Calu3 (cell line): Measurements from ENCODE around the gene CYB5R3. TPM values are rescaled to one million over a fixed set of nuclear protein-coding genes. Genes with fewer than 3 reads are reported as not detected.
A peak's percentile ranks its signal among the peaks of the same experiment; 100 is the strongest.

Source experiments
- BruUV-seq: library from RNA; stranded (reverse); fragments of 400-500 nt; replicated peaks from 2 replicates; lab custom pipeline; 2021; lab: Mats Ljungman, UMichigan
- CTCF ChIA-PET: fragments of 300-600 bp; sonication (Branson Sonifier 250); formaldehyde crosslinking; loops from one replicate; lab custom pipeline; 2022; ENCODE audit warnings: antibody characterized with exemption; lab: Charles Lee
- DNase-seq: peaks from one replicate; pipeline ENCODE4 v3.0.0; 2022
- H3K27ac Mint-ChIP-seq: one replicate; pipeline ENCODE4 v1.8.0; 2022; ENCODE audit warnings: mixed read lengths; ENCODE audit not compliant: unreplicated experiment
- H3K27me3 Mint-ChIP-seq: one replicate; pipeline ENCODE4 v1.8.0; 2022; ENCODE audit warnings: mixed read lengths; ENCODE audit not compliant: unreplicated experiment
- H3K36me3 Mint-ChIP-seq: one replicate; pipeline ENCODE4 v1.8.0; 2022; ENCODE audit warnings: mild to moderate bottlenecking, moderate library complexity, mixed read lengths; ENCODE audit not compliant: insufficient read depth, unreplicated experiment
- H3K4me1 Mint-ChIP-seq: one replicate; pipeline ENCODE4 v1.8.0; 2022; ENCODE audit warnings: mild to moderate bottlenecking, low read depth, mixed read lengths; ENCODE audit not compliant: unreplicated experiment
- H3K4me3 Mint-ChIP-seq: one replicate; pipeline ENCODE4 v1.8.0; 2022; ENCODE audit warnings: mild to moderate bottlenecking, low read depth, moderate library complexity, mixed read lengths; ENCODE audit not compliant: unreplicated experiment
- H3K9me3 Mint-ChIP-seq: one replicate; pipeline ENCODE4 v1.8.0; 2022; ENCODE audit warnings: low read depth, mixed read lengths; ENCODE audit not compliant: unreplicated experiment
- CTCF ChIP-seq: fragments of 200-600 bp; IDR thresholded peaks from one replicate; pipeline ENCODE4 v1.8.0; 2022; ENCODE audit warnings: antibody characterized with exemption; ENCODE audit not compliant: unreplicated experiment
- intact Hi-C: fragments of 100-400 bp; cut with micrococcal nuclease; formaldehyde crosslinking; loops from one replicate; pipeline ENCODE4 v1.10.0; 2022; ENCODE audit not compliant: unreplicated experiment
- total RNA-seq: library from RNA; stranded (reverse); gene quantifications from 2 replicates; pipeline ENCODE4 v1.2.3, GENCODE V29; 2022

Gene CYB5R3
- total RNA-seq, 1 experiment from 2014 or later: 101 TPM

DNA sequence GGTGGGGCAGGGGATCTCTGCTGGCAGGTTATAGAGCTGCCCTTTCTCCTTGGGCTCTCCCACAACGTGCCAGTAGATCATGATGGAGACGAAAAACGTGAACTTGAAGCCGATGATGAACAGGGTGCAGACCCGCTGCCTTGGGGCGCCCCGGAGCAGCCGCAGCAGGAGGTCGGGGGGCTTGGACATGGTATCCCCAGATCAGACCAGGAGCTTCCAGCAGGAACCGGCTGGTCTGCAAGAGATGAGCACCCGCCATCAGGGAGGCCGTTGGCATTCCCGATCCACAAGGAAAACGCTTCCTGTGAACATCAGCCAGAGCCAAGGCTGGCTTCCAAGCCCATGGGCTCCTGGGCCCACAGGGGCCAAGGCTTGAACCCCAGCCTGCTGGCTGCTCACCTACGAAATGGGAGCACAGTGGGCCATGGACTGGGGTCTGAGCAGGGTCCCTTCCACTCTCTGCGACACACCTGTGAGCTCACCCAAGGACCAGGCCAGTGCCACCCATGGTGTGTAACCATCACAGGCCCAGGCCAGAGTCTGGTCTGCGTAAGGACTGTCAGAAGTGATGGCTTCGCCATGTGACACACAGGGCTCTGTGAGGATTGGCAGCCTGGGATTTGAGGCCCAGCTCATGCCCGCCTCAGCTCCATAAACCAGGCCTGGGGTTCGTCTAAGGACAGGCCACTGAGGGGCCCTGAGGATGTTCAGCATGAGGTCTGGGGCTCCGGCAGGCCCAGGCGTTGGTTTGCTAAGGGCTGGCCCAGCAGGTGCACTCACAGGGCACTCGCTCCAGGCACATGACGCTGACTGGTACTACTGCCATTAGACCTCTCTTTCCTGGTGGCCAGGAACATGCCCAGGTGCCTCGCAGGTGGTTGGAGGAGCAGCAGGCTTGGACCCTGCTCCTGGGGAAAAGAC, 44.8 kb upstream of the CYB5R3 start:
- Mint-ChIP-seq H3K4me3 (no peak overlapping the region), H3K27ac (no peak overlapping the region), H3K4me1 (peaks cover 25% of the 10 kb centered on the region), H3K36me3 (peaks cover 12% of the 10 kb centered on the region), H3K9me3 (no peaks in the 10 kb centered on the region), H3K27me3 (no peaks in the 10 kb centered on the region)
- intact Hi-C loops: no loop called here
- CTCF ChIA-PET: no interaction called here
- no peak for DNase-seq
- no peak for TF ChIP-seq CTCF
- no TSS peak for BruUV-seq

DNA sequence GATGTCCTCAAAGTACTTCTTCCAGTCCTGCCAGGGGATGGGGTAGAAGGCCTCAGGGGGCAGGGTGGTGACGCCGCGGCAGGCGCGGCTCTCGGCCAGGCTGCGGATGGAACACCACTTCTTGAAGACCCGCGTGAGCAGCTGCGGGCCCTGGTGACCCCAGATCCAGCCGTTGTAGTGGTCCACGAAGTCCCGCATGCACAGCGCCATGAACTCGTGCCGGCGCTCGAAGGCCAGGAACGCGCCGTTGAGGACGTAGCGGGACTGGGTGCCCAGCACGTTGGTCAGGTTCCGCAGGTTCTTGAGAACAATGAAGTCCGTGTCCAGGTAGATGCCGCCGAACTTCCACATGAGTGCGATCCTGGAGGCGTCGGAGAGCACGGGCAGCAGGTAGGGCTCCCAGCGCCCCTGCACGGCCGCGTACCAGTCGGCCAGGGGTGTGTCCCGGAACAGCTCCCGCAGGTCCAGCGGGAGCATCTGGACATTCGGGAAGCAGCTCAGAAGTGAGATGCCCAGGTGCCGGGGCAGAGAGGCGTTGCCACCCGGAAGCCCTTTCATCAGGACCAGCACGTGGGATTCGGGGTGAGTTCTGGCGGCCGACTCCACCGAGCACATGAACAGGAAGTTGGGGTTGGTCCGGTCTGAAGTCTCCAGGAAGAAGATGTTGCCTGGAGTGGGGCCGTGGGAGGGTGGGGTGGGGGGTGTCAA, 44.0 kb upstream of the CYB5R3 start:
- H3K27me3 Mint-ChIP-seq: no peaks in the 10 kb centered on the region
- H3K9me3 Mint-ChIP-seq: no peaks in the 10 kb centered on the region

DNA sequence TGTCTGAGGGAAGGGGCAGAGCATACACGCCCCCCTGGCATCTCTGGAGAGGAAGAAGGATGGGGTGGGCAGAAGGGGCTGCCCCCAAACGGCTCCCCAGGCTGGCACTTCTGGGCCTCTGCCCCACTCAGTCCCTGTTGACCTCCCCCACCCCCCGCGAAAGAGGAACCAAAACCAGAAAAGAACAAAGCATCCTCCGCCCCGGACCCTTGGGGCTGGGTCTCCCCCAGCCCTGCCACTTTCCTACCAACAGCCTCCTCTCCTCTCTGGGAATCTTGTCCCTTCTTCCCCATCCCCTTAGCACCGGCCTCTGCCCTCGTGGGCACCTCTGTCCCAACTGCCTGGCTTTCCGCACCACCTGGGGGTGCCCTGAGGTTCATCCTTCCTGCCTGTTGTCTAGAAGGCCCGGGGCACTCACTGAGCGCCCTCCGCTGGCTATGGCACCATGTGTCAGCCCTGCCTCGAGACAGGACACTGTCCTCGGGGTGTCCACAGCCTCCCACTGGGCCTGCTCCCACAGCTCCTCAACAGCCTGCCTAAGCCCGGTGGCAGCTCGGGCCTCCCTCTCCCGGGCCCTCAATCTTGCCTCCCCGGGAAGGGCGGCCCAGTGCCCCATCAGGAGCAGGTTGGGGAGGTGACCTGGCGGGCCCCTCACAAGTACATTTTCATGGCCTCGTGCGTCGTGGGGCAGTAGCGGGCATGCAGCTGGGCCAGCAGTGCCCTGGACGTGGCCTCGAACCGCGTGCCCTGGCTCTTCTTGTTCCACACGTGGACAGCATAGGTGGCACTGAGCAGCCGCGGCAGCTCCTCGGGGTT, 43.3 kb upstream of the CYB5R3 start:
- CTCF ChIA-PET: no interaction called here
- Mint-ChIP-seq H3K27me3 (no peaks in the 10 kb centered on the region), H3K27ac (peak overlapping the region; percentile 21), H3K4me3 (no peak overlapping the region), H3K36me3 (peaks cover 22% of the 10 kb centered on the region), H3K4me1 (peaks cover 21% of the 10 kb centered on the region), H3K9me3 (no peaks in the 10 kb centered on the region)
- intact Hi-C loops: no loop called here
- TF ChIP-seq CTCF: no peak
- DNase-seq: no peak
- no TSS peak for BruUV-seq

More for the DNA sequence above, 44.0 kb upstream of the CYB5R3 start:
- intact Hi-C loops: no loop called here
- CTCF ChIA-PET: no interaction called here
- no TSS peak for BruUV-seq
- H3K36me3 Mint-ChIP-seq: peaks cover 20% of the 10 kb centered on the region
- no peak for TF ChIP-seq CTCF
- no peak for DNase-seq
- peaks cover 27% of the 10 kb centered on the region for H3K4me1 Mint-ChIP-seq
- H3K4me3 Mint-ChIP-seq: no peak overlapping the region
- H3K27ac Mint-ChIP-seq: no peak overlapping the region

DNA sequence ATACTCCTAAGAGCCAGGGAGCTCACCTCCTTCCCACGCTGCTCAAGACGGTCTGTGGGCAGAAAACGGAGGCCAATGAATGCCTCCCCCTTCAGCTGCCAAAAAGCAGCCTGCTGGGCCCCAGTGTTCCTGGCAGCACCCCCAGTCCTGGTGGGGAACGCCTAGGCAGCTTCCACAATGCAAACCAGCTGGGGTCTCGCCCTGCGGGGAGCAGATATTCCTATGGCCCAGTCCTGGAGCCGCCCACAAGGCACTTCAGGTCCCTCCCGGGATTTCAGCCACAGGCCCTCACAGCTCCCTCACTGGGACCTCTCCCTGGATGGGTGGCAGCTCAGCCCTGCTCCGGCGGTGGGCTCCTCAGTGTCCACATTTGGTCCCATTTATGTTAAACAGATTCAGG, 42.2 kb upstream of the CYB5R3 start:
- DNase-seq: no peak
- peaks cover 20% of the 10 kb centered on the region for H3K4me1 Mint-ChIP-seq
- no peak for TF ChIP-seq CTCF
- H3K4me3 Mint-ChIP-seq: no peak overlapping the region
- BruUV-seq: no TSS peak
- H3K9me3 Mint-ChIP-seq: no peaks in the 10 kb centered on the region
- intact Hi-C loops: no loop called here
- H3K36me3 Mint-ChIP-seq: peaks cover 22% of the 10 kb centered on the region
- no peaks in the 10 kb centered on the region for H3K27me3 Mint-ChIP-seq
- H3K27ac Mint-ChIP-seq: no peak overlapping the region
- CTCF ChIA-PET: interaction anchor here (0.7 kb wide), 1 partner anchor 80 kb away, joined by 3 read pairs; no protein-coding TSS in a partner anchor
